Chondrocyte (in vitro differentiated cells): ENCODE data around the gene LFNG. TPM values are rescaled to one million over a fixed set of nuclear protein-coding genes. Genes with fewer than 3 reads are reported as not detected.
"Not testable (repeated sequence)": the region's sequence is repeated elsewhere in the genome, so short reads cannot be mapped to it uniquely, and the experiment has no call there.

Experiments
- DNase-seq: peaks from one replicate; pipeline ENCODE4 v3.0.0; 2021; ENCODE audit warnings: mixed read lengths, low spot score
- H3K27ac Mint-ChIP-seq: one replicate; pipeline ENCODE4 v1.8.0; 2021; ENCODE audit warnings: mild to moderate bottlenecking, moderate library complexity, mixed read lengths; ENCODE audit not compliant: unreplicated experiment
- H3K27me3 Mint-ChIP-seq: 2 replicates; pipeline ENCODE4 v1.8.0; 2021; ENCODE audit warnings: low read depth, mixed read lengths
- H3K36me3 Mint-ChIP-seq: 2 replicates; pipeline ENCODE4 v1.8.0; 2021; ENCODE audit warnings: low read depth, mixed read lengths
- H3K4me1 Mint-ChIP-seq: 2 replicates; pipeline ENCODE4 v1.8.0; 2021; ENCODE audit warnings: low read depth, mild to moderate bottlenecking, mixed read lengths
- H3K4me3 Mint-ChIP-seq: one replicate; pipeline ENCODE4 v1.8.0; 2021; ENCODE audit warnings: mild to moderate bottlenecking, moderate library complexity, mixed read lengths; ENCODE audit not compliant: unreplicated experiment
- H3K9me3 Mint-ChIP-seq: 2 replicates; pipeline ENCODE4 v1.8.0; 2021; ENCODE audit warnings: low read depth, mixed read lengths
- total RNA-seq: library from RNA; stranded (reverse); gene quantifications from 3 replicates; pipeline ENCODE4 v1.2.1, GENCODE V29; 2021
- TF ChIP-seq, protein P1 (sequence below): fragments of 200-600 bp; sonication (generic); IDR thresholded peaks from 2 replicates; pipeline ENCODE4 v1.5.0; 2021; ENCODE audit warnings: antibody characterized with exemption, mild to moderate bottlenecking, moderate library complexity

The LFNG gene
- total RNA-seq, 1 donor from 2014 or later = 39.9 TPM

- peak overlapping the region; percentile 78 for H3K4me3 Mint-ChIP-seq
- no peaks in the 10 kb centered on the region for H3K9me3 Mint-ChIP-seq
- H3K27me3 Mint-ChIP-seq = no peaks in the 10 kb centered on the region
- TF ChIP-seq, protein P1, sequence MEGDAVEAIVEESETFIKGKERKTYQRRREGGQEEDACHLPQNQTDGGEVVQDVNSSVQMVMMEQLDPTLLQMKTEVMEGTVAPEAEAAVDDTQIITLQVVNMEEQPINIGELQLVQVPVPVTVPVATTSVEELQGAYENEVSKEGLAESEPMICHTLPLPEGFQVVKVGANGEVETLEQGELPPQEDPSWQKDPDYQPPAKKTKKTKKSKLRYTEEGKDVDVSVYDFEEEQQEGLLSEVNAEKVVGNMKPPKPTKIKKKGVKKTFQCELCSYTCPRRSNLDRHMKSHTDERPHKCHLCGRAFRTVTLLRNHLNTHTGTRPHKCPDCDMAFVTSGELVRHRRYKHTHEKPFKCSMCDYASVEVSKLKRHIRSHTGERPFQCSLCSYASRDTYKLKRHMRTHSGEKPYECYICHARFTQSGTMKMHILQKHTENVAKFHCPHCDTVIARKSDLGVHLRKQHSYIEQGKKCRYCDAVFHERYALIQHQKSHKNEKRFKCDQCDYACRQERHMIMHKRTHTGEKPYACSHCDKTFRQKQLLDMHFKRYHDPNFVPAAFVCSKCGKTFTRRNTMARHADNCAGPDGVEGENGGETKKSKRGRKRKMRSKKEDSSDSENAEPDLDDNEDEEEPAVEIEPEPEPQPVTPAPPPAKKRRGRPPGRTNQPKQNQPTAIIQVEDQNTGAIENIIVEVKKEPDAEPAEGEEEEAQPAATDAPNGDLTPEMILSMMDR = no peak
- no peak for DNase-seq
- peak overlapping the region; percentile 74 for H3K27ac Mint-ChIP-seq
- peaks cover 26% of the 10 kb centered on the region for H3K4me1 Mint-ChIP-seq
- peaks cover 3% of the 10 kb centered on the region for H3K36me3 Mint-ChIP-seq
Measured at GRCh38 chr7:2554661-2555111, 35.1 kb downstream of the LFNG start.

DNA sequence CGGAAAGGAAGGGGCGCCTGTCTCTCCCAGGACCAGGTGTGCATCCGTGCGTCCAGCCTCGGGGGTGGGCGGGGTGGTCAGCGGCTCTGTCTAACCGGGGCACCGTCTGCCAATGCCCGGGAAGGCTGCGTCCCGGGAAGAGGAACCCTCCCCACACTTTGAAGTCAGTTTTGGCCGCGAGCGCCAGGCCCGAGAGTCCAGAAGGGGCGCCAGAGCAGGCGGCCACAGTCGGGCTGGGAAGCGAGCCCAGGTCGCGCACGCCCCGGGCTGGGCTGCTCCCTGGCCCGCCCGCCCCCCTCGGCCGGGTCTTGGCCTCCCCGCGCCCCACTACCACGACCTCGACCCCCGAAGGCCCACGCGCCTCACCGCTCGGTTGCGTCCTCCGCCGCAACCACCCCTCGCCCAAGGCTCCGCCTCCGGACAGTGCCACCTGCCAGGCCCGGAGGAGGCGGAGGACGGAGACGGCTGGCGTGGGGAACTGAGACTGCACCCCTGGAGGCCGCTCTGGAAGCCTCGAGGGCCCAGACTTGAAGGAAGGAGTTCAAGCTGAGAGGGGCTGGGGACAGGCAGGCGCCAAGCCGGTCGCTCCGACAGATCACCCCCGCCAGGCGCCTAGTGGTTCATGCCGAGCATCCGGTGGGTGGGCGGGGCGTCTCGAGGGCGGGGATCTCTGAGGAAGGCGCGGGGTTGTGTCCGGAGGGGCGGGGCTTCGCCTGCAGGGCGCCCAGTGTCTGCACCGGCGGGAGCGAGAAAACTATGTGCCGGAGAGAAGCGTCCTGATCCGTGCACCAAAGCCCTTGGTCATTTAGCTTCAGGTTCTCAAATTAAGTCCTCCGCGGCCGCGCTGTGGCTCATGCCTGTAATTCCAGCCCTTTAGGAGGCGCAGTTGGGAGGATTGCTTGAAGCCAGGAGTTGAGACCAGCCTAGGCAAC is 35.8 kb downstream of the LFNG start, which contains the start of gene BRAT1:
BRAT1 (minus strand) TSS at position 404 of the 932 bp plus-strand sequence. CDS start 1,093 bp downstream, outside the sequence.
- Mint-ChIP-seq H3K9me3 (no peaks in the 10 kb centered on the region), H3K27me3 (no peaks in the 10 kb centered on the region), H3K27ac (peak within 1 kb of the TSS; percentile 81), H3K36me3 (peaks cover 3% of the 10 kb centered on the region), H3K4me3 (peak within 1 kb of the TSS; percentile 78), H3K4me1 (peaks cover 31% of the 10 kb centered on the region)
- TF ChIP-seq, protein P1 = peak; percentile 80
- DNase-seq = peak; percentile 98

DNA sequence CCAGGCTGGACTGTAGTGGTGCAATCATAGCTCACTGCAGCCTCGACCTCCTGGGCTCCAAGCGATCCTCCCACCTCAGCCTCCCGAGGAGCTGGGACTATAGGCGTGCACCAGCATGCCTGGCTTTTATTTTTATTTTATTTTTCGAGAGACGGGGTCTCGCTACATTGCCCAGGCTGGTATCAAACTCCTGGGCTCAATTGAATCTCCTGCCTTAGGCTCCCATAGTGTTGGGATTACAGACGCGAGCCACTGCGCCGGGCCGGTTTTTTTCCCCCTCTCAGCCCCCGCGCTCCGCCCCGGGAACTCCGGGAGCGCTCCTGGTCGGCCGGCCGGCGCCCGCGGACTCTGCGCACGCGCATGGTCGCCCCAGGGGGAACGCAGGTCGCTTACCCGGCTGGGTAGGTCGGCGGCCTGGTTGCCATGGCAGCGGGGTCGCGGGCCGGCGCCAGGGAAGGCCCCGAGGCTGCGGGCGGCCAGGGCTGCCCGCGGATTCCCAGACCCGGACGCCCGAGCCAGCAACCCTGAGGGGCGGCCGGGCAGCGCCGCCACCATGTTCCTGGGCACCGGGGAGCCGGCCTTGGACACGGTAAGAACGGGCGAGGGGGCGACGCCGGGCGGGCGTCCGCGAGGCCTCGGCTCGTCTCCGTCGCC is 39.2 kb downstream of the LFNG start, which contains the start of gene IQCE:
IQCE (plus strand) TSS at position 351 of the 654 bp plus-strand sequence; CDS start at position 554, 203 bp downstream.
- no peaks in the 10 kb centered on the region for H3K36me3 Mint-ChIP-seq
- peak within 1 kb of the TSS; percentile 68 for H3K4me3 Mint-ChIP-seq
- H3K9me3 Mint-ChIP-seq = no peaks in the 10 kb centered on the region
- no peaks in the 10 kb centered on the region for H3K27me3 Mint-ChIP-seq
- peak; percentile 97 for DNase-seq
- TF ChIP-seq, protein P1 = peak; percentile 24
- H3K4me1 Mint-ChIP-seq = peaks cover 30% of the 10 kb centered on the region
- H3K27ac Mint-ChIP-seq = peak within 1 kb of the TSS; percentile 59

- TF ChIP-seq, protein P1 = no peak
- H3K27ac Mint-ChIP-seq = no peak overlapping the region
- H3K9me3 Mint-ChIP-seq = no peaks in the 10 kb centered on the region
- H3K4me1 Mint-ChIP-seq = peaks cover 23% of the 10 kb centered on the region
- no peaks in the 10 kb centered on the region for H3K27me3 Mint-ChIP-seq
- peak; percentile 60 for DNase-seq
- peak overlapping the region; percentile 68 for H3K4me3 Mint-ChIP-seq
- H3K36me3 Mint-ChIP-seq = no peaks in the 10 kb centered on the region
Measured at GRCh38 chr7:2559283-2559950, 39.8 kb downstream of the LFNG start.

DNA sequence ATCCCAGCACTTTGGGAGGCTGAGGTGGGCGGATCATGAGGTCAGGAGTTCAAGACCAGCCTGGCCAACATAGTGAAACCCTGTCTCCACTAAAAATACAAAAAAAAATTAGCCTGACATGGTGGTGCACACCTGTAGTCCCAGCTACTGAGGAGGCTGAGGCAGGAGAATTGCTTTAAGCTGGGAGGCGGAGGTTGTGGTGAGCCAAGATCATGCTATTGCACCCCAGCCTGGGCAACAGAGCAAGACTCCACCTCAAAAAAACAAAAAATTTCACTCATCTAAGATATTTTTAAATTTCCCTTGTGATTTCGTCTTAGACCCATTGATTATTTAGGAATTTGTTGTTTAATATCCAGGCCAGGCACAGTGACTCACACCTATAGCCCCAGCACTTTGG is 44.4 kb downstream of the LFNG start:
- H3K27me3 Mint-ChIP-seq = not testable (repeated sequence)

More for the DNA sequence above, 44.4 kb downstream of the LFNG start:
- H3K36me3 Mint-ChIP-seq, H3K4me3 Mint-ChIP-seq, H3K27ac Mint-ChIP-seq, DNase-seq, H3K9me3 Mint-ChIP-seq: not testable (repeated sequence)
- peaks cover 26% of the 10 kb centered on the region for H3K4me1 Mint-ChIP-seq
